T-helper 2 cell treated with Interferon-gamma antibody and Interleukin-4, amounts not matched to agents 100 ng/mL and 5 ng/mL, for 36 hours (primary cell): ENCODE measurements around the gene MLLT10. TPM values are rescaled to one million over a fixed set of nuclear protein-coding genes. Genes with fewer than 3 reads are reported as not detected.

Experiments used
- intact Hi-C: fragments of 100-400 bp; cut with micrococcal nuclease; formaldehyde crosslinking; loops from one replicate; pipeline ENCODE4 v1.15.1; 2023
- total RNA-seq: library from RNA; stranded (reverse); gene quantifications from 2 replicates; pipeline ENCODE4 v1.2.3, GENCODE V29; 2022

The MLLT10 gene
- total RNA-seq, 1 donor from 2014 or later = 45.1 TPM

DNA sequence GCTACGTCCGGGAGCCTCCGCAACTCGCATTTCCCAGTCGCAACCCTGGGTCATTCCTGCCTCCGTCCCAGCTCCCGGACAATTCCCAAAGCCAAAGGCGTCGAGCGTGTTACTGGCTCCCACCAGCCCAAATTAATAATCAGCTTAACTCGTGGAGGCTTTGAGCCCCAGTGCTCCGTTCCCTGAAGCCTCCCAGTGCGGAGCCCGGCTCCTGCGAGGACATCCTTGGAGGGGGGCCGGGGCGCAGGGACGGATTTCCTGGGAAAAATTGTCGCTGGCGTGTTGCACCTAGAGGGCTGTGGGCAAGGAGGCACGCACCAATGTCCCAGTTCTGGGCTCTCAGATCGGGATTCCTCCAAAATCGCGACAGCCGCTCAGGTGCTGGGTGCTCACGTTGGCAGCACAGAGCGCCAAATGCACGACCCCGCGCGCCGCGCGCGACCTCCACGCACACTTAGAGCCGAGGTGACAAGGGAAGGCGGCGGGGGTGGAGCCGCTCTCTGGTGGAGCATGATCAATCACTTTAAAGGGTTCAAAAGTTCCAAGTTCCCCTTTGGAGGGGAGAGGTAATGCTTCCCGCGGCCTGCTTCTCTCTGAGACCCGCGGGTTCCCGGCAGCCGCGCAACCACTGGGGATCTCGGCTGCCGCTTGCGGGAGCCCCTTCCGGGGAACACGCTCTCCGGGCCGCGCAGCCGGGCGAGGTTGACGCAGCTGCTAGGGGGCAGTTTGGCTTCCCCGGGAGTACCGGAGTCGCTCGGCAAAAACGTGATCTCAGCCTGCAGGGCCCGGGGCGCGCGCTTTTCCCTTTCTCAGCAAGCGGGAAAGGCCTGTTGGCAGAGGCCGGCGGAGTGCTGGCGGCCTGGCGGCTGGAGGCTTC, 34.1 kb upstream of the MLLT10 start:
- intact Hi-C loops = loop anchor here (5.0 to 10.0 kb wide), 3 partner anchors 502 to 1487 kb away; partner anchors contain the start of gene DNAJC1

DNA sequence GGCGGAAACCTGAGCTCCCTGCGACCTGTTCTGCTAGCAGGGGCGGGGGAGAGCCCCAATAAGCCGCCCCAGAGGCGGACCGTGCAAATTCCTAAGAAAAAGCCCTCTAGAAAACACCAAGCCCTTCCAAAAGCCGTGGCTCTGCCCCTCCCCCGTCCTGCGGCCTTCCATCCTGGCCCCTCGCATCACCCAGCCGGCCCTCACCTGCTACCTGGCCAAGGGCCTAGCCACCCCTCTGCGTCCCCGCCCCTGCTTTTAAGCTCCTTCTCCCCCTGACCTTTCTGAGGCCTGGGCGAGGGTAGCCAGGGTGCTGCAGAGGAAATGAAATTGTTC, 33.5 kb upstream of the MLLT10 start:
- intact Hi-C loops = no loop called here

DNA sequence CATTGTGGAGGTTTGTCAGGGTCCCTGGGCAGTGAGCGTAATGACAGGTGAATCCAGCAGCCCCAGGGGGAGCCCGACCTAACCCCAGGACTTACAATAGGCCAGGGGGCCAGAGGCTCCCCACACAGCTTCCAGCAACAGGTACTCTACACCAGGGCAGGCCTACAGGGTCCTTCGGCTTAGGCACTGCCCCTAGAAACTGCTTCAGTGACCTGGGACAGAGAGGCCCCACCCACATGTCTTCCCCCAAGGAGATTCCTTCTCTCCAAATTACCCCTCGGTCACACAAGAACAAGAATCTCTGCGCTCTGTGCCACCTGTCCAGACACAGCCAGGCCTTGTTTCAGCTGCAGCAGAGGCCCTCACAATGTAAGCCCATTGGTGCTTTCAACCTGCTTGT, 32.9 kb upstream of the MLLT10 start:
- intact Hi-C loops = no loop called here

DNA sequence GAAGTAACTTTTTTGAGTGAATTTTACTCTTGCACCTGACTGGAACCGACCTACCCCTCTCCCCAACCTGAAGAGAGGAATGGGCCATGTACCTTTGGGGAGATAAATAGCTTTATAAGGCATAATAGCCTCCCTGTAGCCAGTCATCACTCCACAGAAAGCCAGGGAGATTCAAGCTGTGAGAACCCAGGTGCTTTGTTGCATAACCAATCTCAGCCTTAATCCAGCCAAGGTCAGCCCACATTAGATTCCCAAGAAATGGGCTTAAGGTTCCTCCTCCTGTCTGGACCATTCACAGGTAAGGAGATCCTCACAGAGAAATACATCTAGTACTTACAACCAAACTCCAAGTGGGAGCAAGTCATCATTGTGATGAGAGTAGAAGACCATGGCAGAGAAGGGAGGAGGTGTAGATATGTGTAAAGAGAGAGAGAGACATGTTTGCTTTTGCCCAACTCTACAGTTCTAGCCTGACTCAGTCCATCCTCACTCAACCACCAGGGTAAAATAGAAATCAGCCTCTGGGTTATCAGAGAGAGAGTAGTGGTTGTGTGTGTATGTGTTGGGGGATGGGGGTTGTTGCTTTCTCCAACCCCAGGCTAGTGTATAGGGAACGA, 32.2 kb upstream of the MLLT10 start:
- intact Hi-C loops = no loop called here

DNA sequence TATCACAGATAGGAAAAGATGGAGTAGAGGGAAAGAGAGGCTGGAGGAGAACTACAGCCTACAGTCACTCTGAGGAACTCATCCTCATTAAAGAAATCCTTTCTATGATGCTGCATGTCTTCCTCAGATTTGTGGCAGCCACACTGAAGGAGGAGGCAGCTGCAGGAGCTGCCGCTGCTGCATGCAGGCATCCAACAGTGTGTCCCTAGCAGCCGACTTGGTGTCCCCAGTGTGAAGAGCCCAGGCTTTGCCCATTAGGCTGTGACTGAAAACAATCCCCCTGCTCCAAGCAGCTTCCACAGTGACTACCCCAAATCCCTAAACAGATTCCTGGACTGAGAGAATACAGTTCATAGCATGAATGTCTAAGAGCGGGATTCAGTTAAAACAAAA, 31.7 kb upstream of the MLLT10 start:
- intact Hi-C loops = no loop called here

DNA sequence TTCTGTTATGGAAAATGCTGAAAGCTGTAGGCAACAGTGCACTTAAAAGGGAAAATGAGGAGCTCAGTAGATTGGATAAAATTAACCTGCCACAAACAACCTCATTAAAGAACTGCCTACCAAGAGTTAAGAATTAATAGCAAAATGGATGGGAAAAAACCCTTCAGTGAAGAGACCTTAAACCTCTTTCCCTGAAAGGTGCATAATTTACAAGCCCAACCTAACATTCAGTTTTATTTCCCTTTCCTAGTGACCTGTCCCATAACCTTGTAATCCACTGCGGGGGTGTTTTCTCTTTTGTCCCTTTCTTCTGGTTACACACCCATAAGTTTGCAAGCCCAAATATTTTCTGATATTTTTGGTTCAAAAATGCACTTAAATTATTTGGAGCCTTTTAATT, 30.5 kb upstream of the MLLT10 start:
- intact Hi-C loops = no loop called here

DNA sequence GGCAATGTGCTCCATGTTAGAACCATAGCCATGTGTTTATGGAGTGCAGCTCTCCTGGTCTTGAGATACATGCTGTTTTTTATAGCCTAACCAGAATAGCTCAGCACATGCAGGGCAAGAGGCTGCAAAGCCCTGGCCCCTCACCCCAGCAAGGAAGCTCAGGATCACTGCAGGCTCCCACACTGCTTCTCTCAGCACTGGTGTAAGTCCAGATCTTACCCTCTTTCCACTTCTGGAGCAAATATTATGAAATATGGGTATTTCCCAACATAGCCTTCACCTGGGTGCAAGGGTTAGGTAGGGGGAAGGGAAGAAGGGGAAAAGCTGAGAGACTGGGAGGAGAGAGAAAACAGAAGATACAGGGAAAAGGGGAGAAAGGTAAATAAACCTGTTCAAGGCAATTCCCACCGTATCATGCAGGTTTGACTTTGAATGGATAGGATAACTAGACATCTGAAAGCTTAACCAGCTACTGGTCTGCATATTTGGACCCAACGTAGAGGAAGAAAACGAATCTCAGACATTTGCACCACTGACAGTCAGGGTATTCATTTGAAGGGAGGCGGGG, 28.2 kb upstream of the MLLT10 start:
- intact Hi-C loops = no loop called here

DNA sequence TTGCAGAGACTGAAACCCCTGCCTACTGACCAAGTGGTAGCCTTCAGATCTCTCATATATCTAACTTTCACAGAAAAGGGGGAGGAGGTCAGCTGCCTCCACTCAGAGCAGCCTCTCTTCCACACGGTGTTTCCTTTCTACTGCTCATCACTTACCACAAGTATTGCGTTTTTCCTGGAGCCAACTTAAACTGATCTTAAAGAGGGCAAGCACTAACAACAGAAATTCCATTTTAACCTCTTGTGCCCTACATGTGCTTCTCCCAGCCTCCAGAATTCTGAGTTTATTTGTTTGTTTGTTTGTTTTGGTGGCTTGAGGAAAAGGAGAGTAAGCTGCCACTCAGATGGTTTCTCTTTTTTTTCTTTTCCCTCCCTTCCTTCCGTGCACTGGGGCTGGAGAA, 27.7 kb upstream of the MLLT10 start:
- intact Hi-C loops = no loop called here

DNA sequence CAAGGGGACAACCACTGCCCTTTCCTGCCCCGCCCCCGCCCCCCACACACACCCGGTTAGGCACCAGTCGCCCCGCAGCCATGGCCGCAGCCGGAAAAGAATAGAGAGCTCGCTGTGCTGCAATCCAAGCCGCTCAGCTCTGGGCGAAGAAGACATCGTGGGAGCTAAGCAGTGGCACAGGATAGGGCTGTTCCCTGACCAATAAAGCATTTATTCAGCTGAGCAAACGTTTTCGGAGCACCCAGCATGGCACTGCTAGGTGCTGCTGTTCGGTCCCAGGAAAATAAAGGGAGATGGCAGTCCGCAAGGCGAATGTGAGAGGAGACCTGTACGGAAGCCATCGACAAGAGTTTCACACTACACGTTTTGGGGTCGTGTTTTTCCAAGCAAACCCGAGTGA, 26.9 kb upstream of the MLLT10 start:
- intact Hi-C loops = no loop called here

DNA sequence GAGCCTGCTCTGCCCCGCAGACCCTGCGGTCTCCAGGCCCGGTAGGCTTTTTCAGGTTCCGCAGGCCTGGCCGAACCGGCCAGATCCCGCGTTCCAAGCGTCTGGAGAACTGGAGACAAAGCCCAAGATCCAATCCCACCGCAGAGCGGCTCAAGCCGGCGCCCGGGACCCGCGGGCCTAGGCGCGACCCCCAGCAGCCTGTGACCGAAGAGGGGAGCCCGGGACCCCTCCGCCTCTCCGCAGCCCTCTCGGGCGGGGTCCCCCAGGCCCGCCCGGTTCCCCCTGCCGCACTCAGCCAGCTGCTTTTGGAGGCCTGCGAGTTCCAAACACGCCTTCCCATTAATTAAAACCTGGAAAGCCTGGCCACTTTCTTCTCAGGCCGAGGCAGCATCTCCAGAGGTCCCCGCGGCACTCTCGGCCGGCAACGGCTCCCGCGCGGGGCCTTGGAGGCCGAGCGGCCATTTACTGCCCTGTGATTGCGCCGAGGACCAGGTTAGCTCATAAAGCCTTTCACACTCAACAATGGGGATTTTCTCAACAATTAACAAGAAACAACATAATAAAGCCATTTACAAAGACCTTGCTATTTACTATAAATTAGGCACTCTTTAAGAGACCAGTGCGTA, 25.2 kb upstream of the MLLT10 start:
- intact Hi-C loops = no loop called here

DNA sequence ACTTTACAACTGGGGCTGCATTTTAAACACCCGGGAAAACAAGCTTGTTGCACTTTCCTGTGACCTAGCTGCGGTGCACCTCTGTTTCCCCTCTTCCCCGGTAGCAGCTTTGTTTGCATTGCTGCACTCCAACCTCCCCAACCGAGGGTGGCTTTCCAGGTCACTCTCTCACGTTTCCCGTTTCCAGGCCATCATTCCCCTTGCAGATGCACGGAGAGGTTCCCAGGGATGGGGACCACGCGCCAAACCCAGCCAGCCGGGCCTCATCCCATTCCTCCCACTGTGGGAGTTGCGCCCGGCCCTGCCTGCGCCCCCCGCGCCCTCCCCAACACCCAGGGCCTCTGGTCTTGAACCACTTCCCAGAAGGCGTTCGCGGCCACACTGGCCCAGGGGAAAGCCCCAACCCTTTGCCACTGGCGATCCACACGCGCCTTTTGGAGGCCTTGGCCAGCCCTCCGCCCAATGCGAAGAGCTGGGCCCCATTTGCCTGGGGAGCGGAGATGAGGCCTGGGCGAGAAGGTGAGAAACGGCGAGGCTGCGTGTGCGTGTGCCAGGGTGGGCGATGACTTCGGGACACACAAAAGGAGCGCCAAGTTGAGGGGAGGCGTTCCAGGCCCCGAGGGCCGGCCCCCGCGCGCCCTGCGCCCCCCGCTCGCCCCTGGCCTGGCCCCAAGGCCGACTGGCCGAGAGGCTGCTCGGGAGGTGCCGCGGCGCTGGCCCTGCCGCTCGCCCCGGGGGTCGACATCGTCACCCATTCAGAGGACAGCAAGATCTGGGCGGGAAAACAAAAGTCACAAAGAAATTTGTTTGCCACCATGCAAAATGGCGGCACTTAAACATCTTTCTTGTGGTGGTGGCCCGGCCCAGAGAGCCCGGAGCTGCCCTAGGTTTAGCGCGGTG, 24.4 kb upstream of the MLLT10 start:
- intact Hi-C loops = no loop called here

DNA sequence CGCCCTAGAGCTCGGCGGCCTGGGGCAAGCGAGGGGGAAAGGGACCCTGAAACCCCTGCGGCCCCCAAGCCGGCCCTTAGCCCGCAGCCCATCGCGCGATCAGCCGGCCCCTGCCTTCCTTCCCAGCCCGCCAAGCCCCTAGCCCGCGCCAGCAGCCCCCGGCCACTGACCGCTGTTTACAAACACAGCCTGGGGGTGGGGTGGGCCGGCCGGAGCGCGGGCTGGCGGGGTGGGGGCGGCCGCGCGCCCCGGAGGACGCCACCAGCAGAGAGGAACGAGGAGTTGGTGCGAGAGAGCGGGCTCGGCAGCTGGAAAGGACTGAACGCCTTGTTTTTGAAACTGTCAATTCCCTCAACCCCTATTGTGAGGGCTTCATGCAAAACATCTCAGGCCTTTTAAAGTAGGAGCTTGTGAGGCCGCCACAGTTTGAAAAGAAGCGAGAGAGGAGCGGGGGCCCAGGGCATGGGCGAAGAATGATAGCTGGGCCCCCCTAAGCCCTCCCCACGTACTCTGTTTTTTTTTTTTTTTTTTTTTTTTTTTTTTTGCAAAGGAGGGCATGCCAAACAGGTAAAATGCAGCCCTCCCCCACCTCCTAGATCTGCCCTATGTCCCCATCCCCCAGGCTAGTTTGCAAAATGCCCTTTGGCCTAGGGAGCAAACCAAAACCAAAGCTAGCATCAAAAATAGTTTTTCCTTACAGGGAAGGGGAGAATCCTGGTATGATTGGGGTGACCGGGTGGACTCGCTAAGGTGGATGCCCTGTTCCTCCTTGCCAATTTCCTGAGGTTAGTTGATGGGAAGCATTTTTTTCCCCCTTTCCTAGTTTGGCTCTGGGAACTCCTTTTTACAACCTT, 23.6 kb upstream of the MLLT10 start:
- intact Hi-C loops = no loop called here

DNA sequence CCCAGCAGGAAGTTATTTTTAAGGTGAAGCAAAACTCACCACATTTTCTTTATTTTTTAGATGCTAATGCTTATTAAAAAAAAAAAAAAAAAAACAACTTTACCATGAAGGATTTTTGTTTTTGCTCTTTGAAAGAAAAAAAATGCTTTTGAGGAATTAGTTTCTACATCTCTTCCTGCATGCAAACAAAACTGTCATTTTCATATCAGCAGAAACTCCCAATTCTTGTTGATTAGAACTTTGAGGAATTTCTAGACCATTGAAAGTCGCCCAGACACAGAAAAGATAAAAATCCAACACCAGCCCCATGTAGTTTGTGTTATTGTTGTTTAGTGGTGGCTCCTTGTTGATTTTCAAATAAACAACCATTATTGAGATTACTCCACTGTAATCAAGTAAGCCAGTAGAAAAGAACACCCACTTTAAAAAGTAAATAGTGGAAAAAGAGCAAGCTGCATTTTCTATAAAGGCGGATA, 22.9 kb upstream of the MLLT10 start:
- intact Hi-C loops = no loop called here

DNA sequence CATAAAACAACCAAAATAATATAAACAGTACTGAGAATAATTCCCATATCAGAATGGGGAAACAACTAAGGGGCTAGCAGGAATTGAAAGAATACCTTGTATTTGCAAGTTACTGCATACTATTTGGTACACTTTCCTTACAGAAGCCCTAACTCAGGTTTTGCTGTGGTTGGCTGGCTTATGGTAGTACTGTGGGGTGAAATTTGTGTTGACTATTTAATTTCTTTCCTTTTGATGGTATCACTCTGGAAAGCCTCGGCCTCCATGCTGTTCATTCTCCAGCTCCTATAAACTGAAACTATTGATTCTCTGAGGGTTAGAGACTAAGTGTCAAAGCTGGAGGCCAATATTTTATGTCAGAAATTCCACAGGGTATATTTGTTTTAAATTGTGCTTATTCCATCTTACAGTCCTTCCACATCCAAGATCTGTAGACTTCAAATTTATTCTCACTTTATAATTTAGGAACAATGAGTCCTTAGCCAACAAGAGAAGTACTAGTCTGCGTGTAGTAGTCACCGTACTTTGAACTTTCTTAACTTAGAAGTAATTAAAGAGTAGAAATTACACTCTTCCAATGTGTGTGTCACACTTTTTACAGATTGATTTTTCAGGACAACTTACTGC, 22.0 kb upstream of the MLLT10 start:
- intact Hi-C loops = no loop called here

DNA sequence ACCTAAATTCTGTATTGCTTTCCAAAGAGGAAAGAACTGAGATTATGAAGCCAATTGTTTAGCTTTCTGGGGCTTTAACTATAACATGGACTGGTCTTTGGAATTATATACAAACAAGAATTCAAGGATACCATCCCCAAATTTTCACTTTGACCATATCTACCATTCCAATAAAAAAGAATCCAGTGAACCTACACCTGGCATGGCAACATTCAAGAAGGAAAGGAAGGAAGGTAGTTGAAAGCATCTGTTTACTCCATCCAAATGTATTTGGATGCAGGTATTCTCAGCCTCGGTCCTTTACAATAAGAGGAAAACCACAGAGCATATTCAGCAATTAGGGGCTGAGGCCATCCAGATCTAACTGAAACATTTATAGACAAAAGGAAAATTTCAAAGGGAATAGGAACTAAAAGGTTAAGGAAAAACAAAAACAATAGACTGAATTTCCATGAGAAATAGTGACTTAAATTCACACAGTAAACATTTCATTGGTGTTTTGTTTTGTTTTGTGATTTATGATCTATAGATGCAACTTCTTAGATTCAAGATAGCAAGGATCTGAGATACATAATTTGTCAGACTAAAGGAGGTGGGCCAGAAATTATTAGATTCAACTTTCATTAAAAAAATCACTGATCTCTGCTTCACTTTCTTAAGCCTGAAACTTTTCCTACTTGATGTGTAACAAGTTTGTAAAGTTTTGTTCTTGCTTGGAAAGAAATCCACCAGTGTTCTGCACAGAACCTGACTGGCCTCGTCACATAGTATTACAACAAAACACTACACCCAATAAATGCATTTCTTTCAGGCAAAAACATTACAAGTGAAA, 21.2 kb upstream of the MLLT10 start:
- intact Hi-C loops = no loop called here

DNA sequence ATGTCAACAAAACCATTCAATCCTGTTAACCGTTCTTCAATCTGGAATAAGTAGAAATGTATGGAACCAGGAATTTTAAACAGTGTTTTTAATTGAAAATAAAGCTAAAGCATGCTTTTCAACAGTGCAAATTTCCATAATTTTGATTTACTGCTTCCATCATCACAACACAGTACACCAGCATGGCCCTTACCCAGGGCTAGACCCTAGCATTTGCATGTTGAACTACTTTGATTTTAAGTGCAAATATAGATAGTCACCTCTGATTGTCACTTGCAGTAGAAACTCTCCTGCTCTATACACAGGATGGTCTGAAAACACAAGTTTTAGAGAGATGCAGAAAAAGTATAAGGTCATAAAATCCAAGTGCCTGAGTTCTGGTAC, 20.6 kb upstream of the MLLT10 start:
- intact Hi-C loops = no loop called here

DNA sequence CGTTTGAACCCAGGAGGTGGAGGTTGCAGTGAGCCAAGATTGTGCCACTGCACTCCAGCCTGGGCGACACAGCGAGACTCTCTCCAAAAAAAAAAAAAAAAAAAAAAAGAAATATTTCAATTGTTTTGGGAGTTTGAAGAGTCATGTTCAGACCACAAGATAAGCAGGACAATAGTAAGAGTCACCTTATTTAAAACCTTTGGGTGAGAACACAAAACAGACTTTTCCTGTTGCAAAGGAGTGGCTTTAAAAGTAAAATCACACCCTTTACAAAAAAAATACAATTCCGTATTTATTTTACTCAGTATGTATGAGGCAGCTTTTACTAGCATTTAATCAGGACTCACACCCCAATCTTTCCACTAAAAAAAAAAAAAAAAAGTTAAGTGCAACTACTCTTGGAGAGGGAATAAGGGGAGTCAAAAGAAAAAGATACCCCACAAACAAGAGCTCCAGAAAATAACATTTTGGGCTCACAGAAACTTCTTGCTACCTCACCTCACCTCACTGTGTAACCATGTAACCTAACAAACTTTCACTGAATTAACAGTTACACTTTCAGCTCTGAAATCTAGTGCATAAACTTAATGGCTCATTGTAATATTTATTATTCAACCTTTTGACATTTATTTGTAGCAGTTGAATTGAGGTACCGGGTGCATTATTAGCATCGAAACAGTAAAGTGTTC, 19.8 kb upstream of the MLLT10 start:
- intact Hi-C loops = no loop called here

DNA sequence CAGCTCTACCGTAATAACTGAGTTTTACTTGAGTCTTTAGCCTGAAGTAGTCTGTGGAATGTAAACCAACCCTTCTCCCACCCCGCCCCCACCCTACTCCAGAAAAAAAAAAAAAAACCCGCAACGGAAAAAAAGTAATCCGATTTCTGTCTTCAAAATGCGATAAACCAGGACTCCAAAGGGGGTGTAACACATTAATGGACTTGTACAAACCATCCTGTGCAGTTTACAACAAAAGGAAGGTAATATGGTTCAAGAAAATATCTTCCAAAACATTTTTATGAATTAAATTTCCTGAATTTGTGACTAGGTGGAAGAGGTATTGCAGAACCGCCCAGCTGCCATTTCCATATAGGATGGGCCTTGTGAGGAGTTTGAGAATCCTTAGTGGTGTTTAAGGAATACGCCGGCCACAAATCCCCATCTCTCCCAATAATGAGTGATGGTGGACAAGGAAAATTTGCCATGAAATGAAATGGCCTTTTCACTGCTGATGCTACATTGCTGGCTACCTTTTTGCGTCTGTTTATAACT, 19.1 kb upstream of the MLLT10 start:
- intact Hi-C loops = loop anchor here (5.0 kb wide), 2 partner anchors 487 to 922 kb away; partner anchors contain the start of gene DNAJC1
